GM18907 (cell line): ENCODE measurements around the gene CCR5AS.
A peak's percentile ranks its signal among the peaks of the same experiment; 100 is the strongest.
"Not testable (repeated sequence)": the region's sequence is repeated elsewhere in the genome, so short reads cannot be mapped to it uniquely, and the experiment has no call there.

Experiments
- ATAC-seq: cut with Tn5 transposase; IDR thresholded peaks from one replicate; pipeline ENCODE4 v1.9.1; 2021; ENCODE audit warnings: mild to moderate bottlenecking, moderate library complexity; ENCODE audit not compliant: unreplicated experiment

The CCR5AS gene

DNA sequence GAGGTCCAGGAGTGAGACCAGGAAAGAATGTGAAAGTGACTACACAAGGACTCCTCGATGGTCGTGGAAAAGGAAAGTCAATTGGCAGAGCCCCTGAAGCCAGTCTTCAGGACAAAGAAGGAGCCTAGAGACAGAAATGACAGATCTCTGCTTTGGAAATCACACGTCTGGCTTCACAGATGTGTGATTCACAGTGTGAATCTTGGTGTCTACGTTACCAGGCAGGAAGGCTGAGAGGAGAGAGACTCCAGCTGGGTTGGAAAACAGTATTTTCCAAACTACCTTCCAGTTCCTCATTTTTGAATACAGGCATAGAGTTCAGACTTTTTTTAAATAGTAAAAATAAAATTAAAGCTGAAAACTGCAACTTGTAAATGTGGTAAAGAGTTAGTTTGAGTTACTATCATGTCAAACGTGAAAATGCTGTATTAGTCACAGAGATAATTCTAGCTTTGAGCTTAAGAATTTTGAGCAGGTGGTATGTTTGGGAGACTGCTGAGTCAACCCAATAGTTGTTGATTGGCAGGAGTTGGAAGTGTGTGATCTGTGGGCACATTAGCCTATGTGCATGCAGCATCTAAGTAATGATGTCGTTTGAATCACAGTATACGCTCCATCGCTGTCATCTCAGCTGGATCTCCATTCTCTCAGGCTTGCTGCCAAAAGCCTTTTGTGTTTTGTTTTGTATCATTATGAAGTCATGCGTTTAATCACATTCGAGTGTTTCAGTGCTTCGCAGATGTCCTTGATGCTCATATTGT lies 47.0 kb downstream of the CCR5AS start:
- ATAC-seq, result no peak

DNA sequence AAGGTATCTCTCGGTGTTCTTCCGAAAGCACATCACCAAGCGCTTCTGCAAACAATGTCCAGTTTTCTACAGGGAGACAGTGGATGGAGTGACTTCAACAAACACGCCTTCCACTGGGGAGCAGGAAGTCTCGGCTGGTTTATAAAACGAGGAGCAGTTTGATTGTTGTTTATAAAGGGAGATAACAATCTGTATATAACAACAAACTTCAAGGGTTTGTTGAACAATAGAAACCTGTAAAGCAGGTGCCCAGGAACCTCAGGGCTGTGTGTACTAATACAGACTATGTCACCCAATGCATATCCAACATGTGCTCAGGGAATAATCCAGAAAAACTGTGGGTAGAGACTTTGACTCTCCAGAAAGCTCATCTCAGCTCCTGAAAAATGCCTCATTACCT lies 48.4 kb downstream of the CCR5AS start:
- ATAC-seq, result no peak

- ATAC-seq, result no peak
Measured at GRCh38 chr3:46356909-46357308, 50.0 kb downstream of the CCR5AS start.

DNA sequence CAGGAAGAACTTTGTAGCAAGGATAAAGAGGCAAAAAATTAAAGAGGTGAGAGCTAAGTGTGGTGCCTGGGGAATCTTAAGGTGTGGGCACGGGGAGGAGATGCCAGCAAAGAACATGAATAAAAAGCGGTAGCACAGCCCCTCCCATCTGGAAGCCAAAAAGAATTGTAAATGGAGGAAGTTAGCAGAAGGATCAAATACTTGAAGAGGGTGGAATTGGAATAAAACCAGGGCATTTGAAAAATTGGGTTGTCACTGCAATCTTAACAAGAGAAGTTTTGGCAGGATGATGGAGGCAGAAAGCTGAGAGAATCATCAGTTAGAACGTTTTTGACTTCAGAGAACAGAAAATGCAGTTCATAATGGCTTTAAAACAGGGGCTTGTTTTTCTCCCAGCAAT lies 50.6 kb downstream of the CCR5AS start:
- ATAC-seq, result no peak

- no peak for ATAC-seq
Measured at GRCh38 chr3:46354984-46355383, 51.9 kb downstream of the CCR5AS start.

GRCh38 chr3:46354478-46354877 lies 52.4 kb downstream of the CCR5AS start:
- ATAC-seq, result no peak

DNA sequence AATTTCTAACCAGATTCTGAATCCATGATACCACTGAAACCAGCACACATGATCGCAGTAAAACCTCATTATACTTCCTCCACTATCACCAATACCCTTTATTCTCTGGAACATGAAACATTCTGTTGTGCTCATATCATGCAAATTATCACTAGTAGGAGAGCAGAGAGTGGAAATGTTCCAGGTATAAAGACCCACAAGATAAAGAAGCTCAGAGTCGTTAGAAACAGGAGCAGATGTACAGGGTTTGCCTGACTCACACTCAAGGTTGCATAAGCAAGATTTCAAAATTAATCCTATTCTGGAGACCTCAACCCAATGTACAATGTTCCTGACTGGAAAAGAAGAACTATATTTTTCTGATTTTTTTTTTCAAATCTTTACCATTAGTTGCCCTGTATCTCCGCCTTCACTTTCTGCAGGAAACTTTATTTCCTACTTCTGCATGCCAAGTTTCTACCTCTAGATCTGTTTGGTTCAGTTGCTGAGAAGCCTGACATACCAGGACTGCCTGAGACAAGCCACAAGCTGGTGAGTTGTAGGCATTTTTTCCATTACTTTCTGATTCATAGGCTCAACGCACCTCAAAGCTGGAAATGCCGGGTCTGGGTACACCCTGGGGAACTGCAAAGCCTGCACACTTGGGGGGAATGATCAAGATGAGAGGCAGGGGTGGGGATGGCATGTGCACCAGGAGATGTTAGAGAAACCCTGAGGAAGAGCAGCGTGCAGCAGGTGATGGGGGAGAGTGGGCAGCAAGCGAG lies 53.0 kb downstream of the CCR5AS start, which contains the start of gene CCR2:
Gene CCR2, plus strand, starts transcription at position 465 of the 764 bp plus-strand sequence. CDS start 3,417 bp downstream, outside the sequence.
- no peak for ATAC-seq

DNA sequence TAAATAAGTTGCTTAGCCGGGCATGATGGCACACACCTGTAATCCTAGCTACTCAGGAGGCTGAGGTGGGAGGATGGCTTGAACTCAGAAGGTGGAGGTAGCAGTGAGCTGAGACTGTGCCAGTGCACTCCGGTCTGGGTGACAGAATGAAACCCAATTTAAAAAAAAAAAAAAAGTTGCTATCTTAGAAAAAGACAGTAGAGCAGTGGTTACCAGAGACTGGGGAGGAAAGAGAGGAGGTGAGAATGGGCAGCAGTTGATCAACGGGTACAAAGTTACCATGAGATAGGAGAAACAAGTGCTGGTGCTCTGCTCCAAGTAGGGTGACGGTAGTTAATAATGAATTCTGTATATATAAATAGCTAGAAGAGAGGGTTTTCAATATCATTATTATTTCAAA lies 53.8 kb downstream of the CCR5AS start:
- no peak for ATAC-seq

DNA sequence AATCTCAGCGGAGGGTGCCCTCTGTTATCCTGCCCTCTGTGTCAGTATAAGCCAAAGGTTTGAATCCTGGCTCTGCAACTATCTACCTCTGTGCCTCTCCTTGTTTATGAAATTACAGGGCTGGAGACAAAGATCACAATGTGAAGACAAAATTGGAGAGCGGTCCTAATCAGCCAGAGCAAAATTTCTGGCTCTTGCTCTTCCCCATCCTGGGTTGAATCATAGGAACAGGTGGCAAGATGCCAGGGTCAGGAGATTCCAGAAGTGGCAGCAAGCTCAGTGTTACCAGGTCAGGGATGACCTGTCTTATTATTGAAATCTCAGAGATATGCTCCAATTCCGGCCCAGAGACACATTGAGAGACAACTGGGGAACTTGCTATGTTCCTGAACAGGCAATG lies 55.2 kb downstream of the CCR5AS start:
- no peak for ATAC-seq

- ATAC-seq, result peak; percentile 34
Measured at GRCh38 chr3:46350262-46350565, 56.7 kb downstream of the CCR5AS start.

DNA sequence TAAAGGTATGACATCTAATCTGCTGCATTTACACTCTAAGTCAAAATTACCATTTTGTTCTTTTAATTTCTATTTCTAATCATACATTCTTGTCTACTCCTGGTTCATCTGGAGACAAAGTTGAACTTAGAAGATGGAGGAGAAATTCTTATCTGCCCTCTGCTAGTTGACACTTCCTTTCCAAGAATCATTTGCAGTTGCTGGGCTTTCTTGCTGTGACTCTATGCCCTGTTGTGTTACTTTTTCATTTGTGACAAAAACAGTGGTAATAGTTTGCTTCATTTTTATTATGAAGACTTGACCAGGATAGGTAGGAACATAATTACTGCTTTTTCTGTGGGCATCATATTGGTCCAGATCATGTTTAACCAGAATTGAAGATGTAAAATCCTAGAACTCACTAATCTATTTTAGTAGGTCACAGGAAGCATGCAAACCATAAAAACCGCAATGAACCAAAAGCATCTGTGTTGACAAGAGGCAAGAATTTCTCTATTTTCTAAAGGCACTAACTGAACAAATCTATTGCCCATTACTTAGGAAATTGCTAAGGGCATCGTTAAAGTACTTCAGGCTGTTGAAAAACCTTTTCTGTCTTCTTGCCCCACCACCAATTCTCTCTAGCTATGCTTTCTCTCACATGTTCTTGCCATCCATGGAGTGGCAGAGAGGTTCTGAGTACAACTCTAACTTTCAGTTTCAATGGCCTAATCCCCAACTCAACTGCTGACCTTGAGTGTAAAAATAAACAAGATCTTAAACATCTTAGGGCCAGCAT lies 57.2 kb downstream of the CCR5AS start:
- ATAC-seq, result peak; percentile 72

DNA sequence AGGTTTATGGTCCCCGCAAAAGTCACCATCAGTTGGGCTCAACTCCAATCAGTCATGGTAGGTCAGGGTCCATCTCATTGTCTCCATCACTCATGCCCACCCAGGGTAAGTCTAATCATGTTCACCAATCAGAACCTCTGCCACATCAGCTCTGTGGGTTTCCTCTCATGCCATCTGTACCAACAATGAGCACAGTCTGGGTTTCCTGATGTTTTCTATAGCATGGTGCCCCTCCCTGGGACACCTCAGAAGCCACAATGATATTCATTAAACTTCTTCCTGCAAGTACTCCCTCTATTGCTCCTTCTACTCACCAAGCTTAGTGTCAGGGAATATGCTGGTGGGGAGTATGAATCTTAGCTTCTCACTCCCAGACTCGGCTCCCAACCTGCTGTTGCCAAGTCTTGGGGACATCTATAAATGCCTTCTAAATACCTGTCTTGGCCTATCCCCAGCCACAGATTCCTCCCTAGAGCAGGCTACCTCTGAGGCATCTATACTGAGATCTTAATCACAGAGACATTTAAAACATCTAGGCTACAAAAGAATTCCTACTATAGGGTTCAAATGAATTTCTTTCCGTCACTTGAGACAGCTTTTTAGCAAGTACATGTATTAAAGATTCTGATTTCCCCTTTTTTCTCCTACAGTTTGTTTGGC lies 57.9 kb downstream of the CCR5AS start:
- no peak for ATAC-seq

- ATAC-seq, result no peak
Measured at GRCh38 chr3:46344476-46344875, 62.4 kb downstream of the CCR5AS start.

GRCh38 chr3:46338840-46339239 lies 68.0 kb downstream of the CCR5AS start:
- no peak for ATAC-seq

GRCh38 chr3:46337911-46338310 lies 69.0 kb downstream of the CCR5AS start:
- ATAC-seq, result no peak

GRCh38 chr3:46335541-46335940 lies 71.3 kb downstream of the CCR5AS start:
- no peak for ATAC-seq

GRCh38 chr3:46334741-46335478 lies 72.0 kb downstream of the CCR5AS start:
- ATAC-seq, result no peak

DNA sequence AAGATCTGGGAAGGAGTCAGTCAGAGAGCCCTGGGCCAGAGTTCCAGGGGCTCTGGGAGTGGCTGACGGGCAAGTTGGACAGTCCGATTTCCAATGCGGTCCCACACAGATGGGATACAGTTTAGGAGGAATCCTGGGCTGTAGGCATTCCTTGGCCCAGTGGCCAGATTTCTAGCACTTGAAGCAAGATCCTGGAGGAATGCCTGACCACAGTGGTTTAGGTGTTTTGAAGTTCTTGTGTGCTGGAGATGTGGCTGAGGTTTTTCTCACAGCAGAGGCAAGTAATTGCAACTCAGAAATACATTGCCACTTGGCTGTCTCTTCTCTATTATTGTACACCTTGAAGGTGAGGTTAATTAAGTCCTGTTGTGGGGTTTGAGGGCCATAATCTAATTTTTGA lies 76.2 kb downstream of the CCR5AS start:
- ATAC-seq, result not testable (repeated sequence)

DNA sequence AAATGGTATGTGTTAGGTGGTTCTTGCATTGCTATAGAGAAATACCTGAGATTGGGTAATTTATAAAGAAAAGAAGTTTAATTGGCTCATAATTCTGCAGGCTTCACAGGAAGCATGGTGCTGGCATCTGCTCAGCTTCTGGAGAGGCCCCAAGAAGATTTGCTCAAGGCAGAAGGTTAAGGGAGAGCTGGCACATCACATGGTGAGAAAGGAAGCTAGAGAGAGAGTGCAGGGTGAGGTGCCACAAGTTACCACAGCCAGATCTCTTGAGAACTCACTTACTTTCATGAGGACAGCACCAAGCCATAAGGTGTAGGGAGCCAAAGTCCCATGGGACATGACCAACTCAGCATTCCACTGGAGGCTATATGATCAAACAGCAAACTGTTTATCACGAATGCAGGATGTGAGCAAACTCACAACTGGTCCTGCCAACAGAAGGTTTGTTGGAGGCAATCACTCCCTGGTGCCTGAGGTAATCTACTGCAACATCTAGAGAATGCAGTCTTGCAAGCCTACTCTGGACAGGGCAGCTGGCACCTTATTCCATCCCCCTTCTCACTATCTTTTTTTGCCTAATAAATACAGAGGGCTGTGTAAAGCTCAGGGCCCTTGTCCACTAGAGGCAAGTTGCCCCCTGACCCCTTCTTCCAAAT lies 81.1 kb downstream of the CCR5AS start:
- ATAC-seq, result no peak

- ATAC-seq, result no peak
Measured at GRCh38 chr3:46324036-46324435, 82.8 kb downstream of the CCR5AS start.
